GM12892 (cell line): Measurements from ENCODE around the gene TMEM191C.
"Not testable (repeated sequence)": the region's sequence is repeated elsewhere in the genome, so short reads cannot be mapped to it uniquely, and the experiment has no call there.

Experiments
- POLR2A ChIP-seq: IDR thresholded peaks from 2 replicates; pipeline ENCODE4 v1.6.1; 2011; ENCODE audit warnings: low read depth, low read length, control low read depth
- TAF1 ChIP-seq: IDR thresholded peaks from 2 replicates; pipeline ENCODE4 v1.6.1; 2011; ENCODE audit warnings: low read depth, mild to moderate bottlenecking, control low read depth, low read length, borderline replicate concordance

DNA sequence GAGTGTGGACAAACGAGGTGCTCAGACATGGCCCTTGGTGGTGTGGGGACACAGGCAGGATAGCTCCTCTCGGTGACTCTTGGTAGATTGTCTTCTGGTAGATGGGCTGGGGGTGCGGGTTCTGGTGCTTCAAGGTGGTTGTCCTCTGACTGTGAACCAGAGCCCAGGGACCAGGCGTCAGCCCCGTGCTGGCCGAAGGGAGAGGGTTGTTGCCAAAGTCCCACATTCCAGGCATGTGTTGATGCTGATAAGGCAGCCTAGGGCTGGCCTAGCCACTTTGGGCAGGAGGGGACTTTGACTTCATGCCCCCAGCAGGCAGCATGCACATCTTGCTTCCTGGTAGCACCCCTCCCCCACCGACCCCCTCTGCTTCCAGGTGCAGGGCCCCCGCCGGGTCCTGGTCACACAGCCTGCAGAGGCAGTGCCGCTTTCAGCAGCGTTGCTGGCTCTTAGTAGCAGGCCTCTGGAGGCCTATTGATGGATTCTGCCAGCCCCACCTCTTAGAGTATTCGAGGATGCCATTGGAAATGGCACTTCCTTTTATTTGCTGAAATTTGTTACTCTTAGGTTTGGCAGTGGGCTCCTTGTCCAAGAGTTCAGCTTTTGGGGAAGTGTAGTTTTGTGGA is 43.0 kb upstream of the TMEM191C start:
- TF ChIP-seq TAF1, POLR2A: not testable (repeated sequence)
